ENCODE measurements around the gene SNTG2. TPM values are rescaled to one million over a fixed set of nuclear protein-coding genes. Genes with fewer than 3 reads are reported as not detected.

SNTG2 gene
- total and polyA plus RNA-seq, 4 donors: not detected

- no peak for TF ChIP-seq TAF1 (conservative IDR thresholded peaks at IDR 0.05)
- no peak for TF ChIP-seq YY1 (IDR thresholded peaks at IDR 0.05)
- no peak for TF ChIP-seq HNF4G (IDR thresholded peaks at IDR 0.05)
- TF ChIP-seq SP1 (IDR thresholded peaks at IDR 0.05): no peak
- TF ChIP-seq ATF3 (IDR thresholded peaks at IDR 0.05): no peak
- no peak for TF ChIP-seq NR2F2 (IDR thresholded peaks at IDR 0.05)
- no peak for TF ChIP-seq HNF4A (conservative IDR thresholded peaks at IDR 0.05)
- no peak for TF ChIP-seq REST (IDR thresholded peaks at IDR 0.05)
- TF ChIP-seq ZBTB33 (IDR thresholded peaks at IDR 0.05): no peak
- TF ChIP-seq RXRA (IDR thresholded peaks at IDR 0.05): no peak
- no peak for TF ChIP-seq MAX (IDR thresholded peaks at IDR 0.05)
- TF ChIP-seq FOXA2 (IDR thresholded peaks at IDR 0.05): no peak
- TF ChIP-seq GABPA (IDR thresholded peaks at IDR 0.05 in 1 of 2, conservative IDR thresholded peaks at IDR 0.05 in 1 of 2): no peak
- TF ChIP-seq RAD21 (IDR thresholded peaks at IDR 0.05): no peak
- TF ChIP-seq FOXA1 (IDR thresholded peaks at IDR 0.05): no peak
- TF ChIP-seq JUND (IDR thresholded peaks at IDR 0.05): no peak
- TF ChIP-seq CTCF (IDR thresholded peaks at IDR 0.05; ENCODE audit: low read depth, low read length, missing input control): no peak
- no peak for TF ChIP-seq EGR1 (IDR thresholded peaks at IDR 0.05; ENCODE audit: low read depth in 2 of 2)
- H3K4me3 ChIP-seq (ENCODE audit: low read depth in 1 of 3, low read length in 3 of 3): no peak overlapping the region
- 79% methylated on average over 15 of the region's 15 CpGs for WGBS
Observed at GRCh38 chr2:1079873-1080799, 129.5 kb downstream of the SNTG2 start.

More at GRCh38 chr2:1079873-1080799, 129.5 kb downstream of the SNTG2 start:
- H3K9ac ChIP-seq (ENCODE audit: low read depth in 1 of 2, low read length in 2 of 2): no peak overlapping the region
- H3K27me3 ChIP-seq (ENCODE audit: control insufficient read depth in 4 of 4, insufficient read depth in 4 of 4, low read length in 3 of 4): peaks cover 0 to 2% (median 0%) of the 10 kb centered on the region in 4 donors
- H3K4me1 ChIP-seq (ENCODE audit: control insufficient read depth in 4 of 4, insufficient read depth in 4 of 4, low read length in 3 of 4): no peaks in the 10 kb centered on the region
- no peak overlapping the region for H3K27ac ChIP-seq (ENCODE audit: low read depth in 1 of 2, low read length in 2 of 2)
- H3K9me3 ChIP-seq (ENCODE audit: control insufficient read depth in 4 of 4, low read length in 3 of 4): no peaks in the 10 kb centered on the region
- DNase-seq (ENCODE audit: low spot score): no peak
- H3K36me3 ChIP-seq (ENCODE audit: control insufficient read depth in 4 of 4, insufficient read depth in 3 of 4, low read depth in 1 of 4, low read length in 3 of 4): no peaks in the 10 kb centered on the region
